Heart left ventricle (tissue), 13 donors: ENCODE data around the gene CCNC.

Source experiments
- CTCF ChIP-seq, 12 donors: fragments of 200-600 bp; sonication (generic) in 4 of 12; IDR thresholded peaks; one replicate each; pipeline versions ENCODE4 v1.5.0 to v1.8.0; 2018 to 2022; ENCODE audit warnings: antibody characterized with exemption in 12 of 12, mild to moderate bottlenecking in 5 of 12
- POLR2A ChIP-seq, 2 donors: fragments of 450-650 bp; IDR thresholded peaks; one replicate each; pipeline ENCODE4 v1.6.1; 2017; ENCODE audit warnings: antibody characterized with exemption in 2 of 2, mild to moderate bottlenecking in 2 of 2, moderate library complexity in 2 of 2
- donor health status: ischemic (EF 13 %, LVEDD 7.1; RV severe dilation, severe dysfunction).
- donor health status: DM: no; HTN: yes; CAD: no.
- donor health status: DM: no; HTN: no; CAD: no.
- donor health status: ischemic (EF 25% LVEDD 6.9; RV normal size, moderate dysfunction).
- donor health status: ischemic (EF 25% LVEDD 5.7; RV mildly dilated, moderate dysfunction).
- donor health status: ischemic (EF 35%, LVEDD 5.7; RV mildly dilated, moderate dysfunction).
- donor health status: nonischemic (EF 11% LVEDD 7.7; RV severe dilation, severe dysfunction).
- donor health status: DM: yes; HTN: yes; CAD: no.
- donor health status: PGD.
- donor health status: ischemic (EF 29% LVEDD 5.4; RV normal size, mild dysfunction).
- donor health status: nonischemic (EF 23%, LVEDD 6.1; RV moderate dilation, normal function).

GRCh38 chr6:99604166-99605073 is 36.0 kb upstream of the CCNC start:
- TF ChIP-seq CTCF (IDR thresholded peaks at IDR 0.05) (no peak), POLR2A (IDR thresholded peaks at IDR 0.05) (no peak)
